ENCODE results near the gene EPSTI1.

Gene EPSTI1

GRCh38 chr13:42847891-42848663, 144.0 kb downstream of the EPSTI1 start:
- DNase-seq (ENCODE audit: low spot score), result no peak

- DNase-seq (ENCODE audit: low spot score), result no peak
Measured at GRCh38 chr13:42836930-42837690, 154.9 kb downstream of the EPSTI1 start.
